ENCODE results near the gene IDH3B.

The IDH3B gene

GRCh38 chr20:2655331-2656116 is 8.5 kb downstream of the IDH3B start:
- no peak for DNase-seq

- DNase-seq: no peak
Observed at GRCh38 chr20:2654831-2655230, 9.2 kb downstream of the IDH3B start.

GRCh38 chr20:2654384-2654822 is 9.6 kb downstream of the IDH3B start:
- no peak for DNase-seq

- no peak for DNase-seq
Observed at GRCh38 chr20:2653556-2654383, 10.2 kb downstream of the IDH3B start.

GRCh38 chr20:2652724-2653555 is 11.1 kb downstream of the IDH3B start:
- no peak for DNase-seq

- peak; percentile 93 for DNase-seq
Observed at GRCh38 chr20:2651772-2652723, 12.0 kb downstream of the IDH3B start, which contains the start of gene NOP56. Gene NOP56 (plus strand): TSS chr20:2652632. CDS start chr20:2652661, 29 bp downstream.

- DNase-seq: no peak
Observed at GRCh38 chr20:2643708-2644107, 20.3 kb downstream of the IDH3B start.

GRCh38 chr20:2640899-2641298 is 23.1 kb downstream of the IDH3B start:
- no peak for DNase-seq

- DNase-seq: no peak
Observed at GRCh38 chr20:2640260-2640659, 23.8 kb downstream of the IDH3B start.

- peak; percentile 24 for DNase-seq
Observed at GRCh38 chr20:2637246-2637645, 26.8 kb downstream of the IDH3B start.

- no peak for DNase-seq
Observed at GRCh38 chr20:2633381-2633780, 30.6 kb downstream of the IDH3B start.

- DNase-seq: no peak
Observed at GRCh38 chr20:2631228-2631627, 32.8 kb downstream of the IDH3B start.

GRCh38 chr20:2626853-2627541 is 37.0 kb downstream of the IDH3B start:
- DNase-seq: no peak

- no peak for DNase-seq
Observed at GRCh38 chr20:2625062-2625461, 39.0 kb downstream of the IDH3B start.

- no peak for DNase-seq
Observed at GRCh38 chr20:2624190-2624589, 39.8 kb downstream of the IDH3B start.

- no peak for DNase-seq
Observed at GRCh38 chr20:2619961-2620595, 43.9 kb downstream of the IDH3B start.

GRCh38 chr20:2619337-2619736 is 44.7 kb downstream of the IDH3B start:
- no peak for DNase-seq

- DNase-seq: no peak
Observed at GRCh38 chr20:2618815-2619214, 45.2 kb downstream of the IDH3B start.

- no peak for DNase-seq
Observed at GRCh38 chr20:2617099-2617714, 46.8 kb downstream of the IDH3B start.

- no peak for DNase-seq
Observed at GRCh38 chr20:2616634-2617033, 47.4 kb downstream of the IDH3B start.
